Neural cell (in vitro differentiated cells): ENCODE results near the gene OR9A2.
A peak's percentile ranks its signal among the peaks of the same experiment; 100 is the strongest.

Source experiments
- EP300 ChIP-seq: fragments of 450-650 bp; conservative IDR thresholded peaks from 2 replicates; pipeline ENCODE4 v1.6.1; 2014; ENCODE audit warnings: antibody characterized with exemption, mild to moderate bottlenecking, moderate library complexity; ENCODE audit not compliant: poor library complexity, severe bottlenecking
- EZH2 ChIP-seq: fragments of 200-600, 300-800 bp; shearing (Covaris generic), sonication (generic); IDR thresholded peaks from 2 replicates; pipeline ENCODE4 v1.6.1; 2014; ENCODE audit warnings: antibody characterized with exemption, low read length, borderline replicate concordance, mild to moderate bottlenecking; ENCODE audit not compliant: insufficient read depth, poor library complexity, severe bottlenecking
- TF ChIP-seq, protein P1 (sequence below): fragments of 450-650 bp; IDR thresholded peaks from 2 replicates; pipeline ENCODE4 v1.5.1; 2014; ENCODE audit warnings: antibody characterized with exemption, mild to moderate bottlenecking, moderate library complexity; ENCODE audit not compliant: poor library complexity, severe bottlenecking

DNA sequence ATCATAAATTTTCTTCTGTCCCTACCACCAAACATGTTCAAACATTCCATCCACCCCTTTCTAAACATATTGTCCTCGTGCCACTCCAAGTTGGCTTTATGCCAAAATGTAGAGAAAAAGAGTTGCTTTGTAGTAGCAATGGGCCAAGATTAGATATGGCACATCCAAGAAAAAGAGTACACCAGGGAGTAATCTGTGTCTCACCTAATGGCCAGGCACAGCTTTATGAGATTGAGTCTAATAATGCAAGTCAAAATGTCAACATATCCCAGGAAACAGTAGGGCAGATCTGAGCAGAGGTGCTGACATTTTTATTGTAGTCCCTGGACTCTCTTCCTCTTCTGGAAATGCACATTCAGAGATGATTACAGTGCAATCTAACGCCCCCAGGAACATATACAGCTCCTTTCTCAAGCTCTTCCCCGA lies 19.5 kb upstream of the OR9A2 start:
- no peak for TF ChIP-seq EZH2
- TF ChIP-seq EP300 = peak; percentile 42
- TF ChIP-seq, protein P1, sequence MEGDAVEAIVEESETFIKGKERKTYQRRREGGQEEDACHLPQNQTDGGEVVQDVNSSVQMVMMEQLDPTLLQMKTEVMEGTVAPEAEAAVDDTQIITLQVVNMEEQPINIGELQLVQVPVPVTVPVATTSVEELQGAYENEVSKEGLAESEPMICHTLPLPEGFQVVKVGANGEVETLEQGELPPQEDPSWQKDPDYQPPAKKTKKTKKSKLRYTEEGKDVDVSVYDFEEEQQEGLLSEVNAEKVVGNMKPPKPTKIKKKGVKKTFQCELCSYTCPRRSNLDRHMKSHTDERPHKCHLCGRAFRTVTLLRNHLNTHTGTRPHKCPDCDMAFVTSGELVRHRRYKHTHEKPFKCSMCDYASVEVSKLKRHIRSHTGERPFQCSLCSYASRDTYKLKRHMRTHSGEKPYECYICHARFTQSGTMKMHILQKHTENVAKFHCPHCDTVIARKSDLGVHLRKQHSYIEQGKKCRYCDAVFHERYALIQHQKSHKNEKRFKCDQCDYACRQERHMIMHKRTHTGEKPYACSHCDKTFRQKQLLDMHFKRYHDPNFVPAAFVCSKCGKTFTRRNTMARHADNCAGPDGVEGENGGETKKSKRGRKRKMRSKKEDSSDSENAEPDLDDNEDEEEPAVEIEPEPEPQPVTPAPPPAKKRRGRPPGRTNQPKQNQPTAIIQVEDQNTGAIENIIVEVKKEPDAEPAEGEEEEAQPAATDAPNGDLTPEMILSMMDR = no peak
